ENCODE results near the gene SLX4IP. TPM values are rescaled to one million over a fixed set of nuclear protein-coding genes. Genes with fewer than 3 reads are reported as not detected.

The SLX4IP gene
- total RNA-seq, 4 donors from 2014 or later, result 2.4 to 5.4 (median 4.1) TPM

GRCh38 chr20:10476319-10476724, 41.2 kb downstream of the SLX4IP start:
- TF ChIP-seq CTCF (IDR thresholded peaks at IDR 0.05; ENCODE audit: low read depth), result no peak

- TF ChIP-seq CTCF (IDR thresholded peaks at IDR 0.05; ENCODE audit: low read depth), result no peak
These were observed 43.1 kb downstream of the SLX4IP start for GRCh38 chr20:10478205-10478604.

GRCh38 chr20:10478930-10479329, 43.8 kb downstream of the SLX4IP start:
- TF ChIP-seq CTCF (IDR thresholded peaks at IDR 0.05; ENCODE audit: low read depth), result no peak

GRCh38 chr20:10481676-10482075, 46.6 kb downstream of the SLX4IP start:
- no peak for TF ChIP-seq CTCF (IDR thresholded peaks at IDR 0.05; ENCODE audit: low read depth)

- TF ChIP-seq CTCF (IDR thresholded peaks at IDR 0.05; ENCODE audit: low read depth), result no peak
These were observed 48.6 kb downstream of the SLX4IP start for GRCh38 chr20:10483691-10484090.

- TF ChIP-seq CTCF (IDR thresholded peaks at IDR 0.05; ENCODE audit: low read depth), result no peak
These were observed 52.3 kb downstream of the SLX4IP start for GRCh38 chr20:10487142-10488136.

- no peak for TF ChIP-seq CTCF (IDR thresholded peaks at IDR 0.05; ENCODE audit: low read depth)
These were observed 53.4 kb downstream of the SLX4IP start for GRCh38 chr20:10488534-10488933.

Data from subcutaneous adipose tissue (tissue), 4 donors.